Measurements from ENCODE around the gene NXN.

GRCh38 chr17:981292-981658 is 1.7 kb upstream of the NXN start:
- no peak for TF ChIP-seq JUND (IDR thresholded peaks at IDR 0.05)
- no peak for TF ChIP-seq CTCF (IDR thresholded peaks at IDR 0.05)
- no peak for TF ChIP-seq MEF2A (IDR thresholded peaks at IDR 0.05; ENCODE audit: borderline replicate concordance, low read depth)
